SIG-M5 treated with dmso at 0.1 percent for 504 hours (cell line): ENCODE results near the gene NSL1.
A peak's percentile ranks its signal among the peaks of the same experiment; 100 is the strongest.
"Not testable (repeated sequence)": the region's sequence is repeated elsewhere in the genome, so short reads cannot be mapped to it uniquely, and the experiment has no call there.

Experiments used
- DNase-seq: peaks from one replicate; lab custom pipeline; 2025; ENCODE audit not compliant: unreplicated experiment; lab: John Stamatoyannopoulos, UW

NSL1 gene

DNA sequence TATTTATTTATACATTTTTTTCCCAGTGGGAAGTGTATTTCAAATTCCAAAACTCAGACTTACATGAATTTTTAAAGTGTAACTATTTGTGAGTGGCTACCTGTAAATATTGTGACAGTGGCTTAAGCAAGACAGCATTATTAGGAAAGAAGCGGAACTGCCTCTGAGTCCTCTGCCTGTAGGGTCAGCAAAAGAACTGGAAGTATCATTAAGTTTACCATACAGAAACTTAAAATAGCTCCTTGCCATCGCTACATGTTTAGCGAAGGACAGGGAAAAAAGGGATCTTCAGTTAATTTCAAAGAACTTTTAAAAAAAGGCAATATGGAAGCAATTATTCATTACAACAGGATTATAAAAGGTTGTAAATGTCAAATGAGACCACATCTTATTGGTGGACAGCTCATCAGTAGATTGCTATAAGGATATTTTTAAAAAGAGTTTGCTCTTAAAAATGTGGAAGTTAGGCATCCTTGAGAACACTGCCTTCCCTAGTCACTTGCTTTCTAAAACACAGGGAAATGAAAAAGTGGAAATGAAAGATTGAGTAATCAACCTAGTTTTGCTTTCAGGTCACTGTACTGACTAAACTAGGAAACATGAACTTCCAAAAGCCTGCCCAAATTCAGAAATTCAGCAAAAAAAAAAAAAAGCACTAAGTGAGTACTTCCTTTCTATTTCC is 39.2 kb downstream of the NSL1 start:
- peak; percentile 92 for DNase-seq

GRCh38 chr1:212749821-212750535 is 41.6 kb downstream of the NSL1 start:
- peak; percentile 49 for DNase-seq

- no peak for DNase-seq
Observed at GRCh38 chr1:212746546-212746945, 45.0 kb downstream of the NSL1 start.

- DNase-seq: no peak
Observed at GRCh38 chr1:212745303-212745702, 46.3 kb downstream of the NSL1 start.

- no peak for DNase-seq
Observed at GRCh38 chr1:212743901-212744475, 47.6 kb downstream of the NSL1 start.

GRCh38 chr1:212738330-212738729 is 53.2 kb downstream of the NSL1 start:
- DNase-seq: no peak

- no peak for DNase-seq
Observed at GRCh38 chr1:212737559-212737958, 54.0 kb downstream of the NSL1 start.

- DNase-seq: no peak
Observed at GRCh38 chr1:212733109-212733508, 58.5 kb downstream of the NSL1 start.

DNA sequence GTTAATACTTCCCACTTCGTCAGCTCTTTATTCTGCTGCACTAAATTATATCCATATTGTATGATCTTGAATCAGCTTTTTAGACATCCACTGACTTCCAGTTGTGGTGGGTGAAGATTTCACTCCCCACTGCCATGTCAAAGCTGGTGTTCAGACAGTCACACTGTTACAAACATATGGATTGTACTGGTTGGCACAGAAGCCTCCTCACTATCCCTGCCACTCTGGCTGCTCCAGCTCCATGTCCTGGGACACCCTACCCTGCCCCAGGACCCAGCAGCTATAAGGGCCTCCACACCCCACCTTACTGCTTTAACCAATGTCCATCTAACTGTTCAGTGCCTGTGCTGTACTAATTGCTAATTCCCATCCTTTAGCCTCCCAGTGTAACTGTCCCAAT is 59.9 kb downstream of the NSL1 start:
- no peak for DNase-seq

- no peak for DNase-seq
Observed at GRCh38 chr1:212728606-212729005, 63.0 kb downstream of the NSL1 start.

DNA sequence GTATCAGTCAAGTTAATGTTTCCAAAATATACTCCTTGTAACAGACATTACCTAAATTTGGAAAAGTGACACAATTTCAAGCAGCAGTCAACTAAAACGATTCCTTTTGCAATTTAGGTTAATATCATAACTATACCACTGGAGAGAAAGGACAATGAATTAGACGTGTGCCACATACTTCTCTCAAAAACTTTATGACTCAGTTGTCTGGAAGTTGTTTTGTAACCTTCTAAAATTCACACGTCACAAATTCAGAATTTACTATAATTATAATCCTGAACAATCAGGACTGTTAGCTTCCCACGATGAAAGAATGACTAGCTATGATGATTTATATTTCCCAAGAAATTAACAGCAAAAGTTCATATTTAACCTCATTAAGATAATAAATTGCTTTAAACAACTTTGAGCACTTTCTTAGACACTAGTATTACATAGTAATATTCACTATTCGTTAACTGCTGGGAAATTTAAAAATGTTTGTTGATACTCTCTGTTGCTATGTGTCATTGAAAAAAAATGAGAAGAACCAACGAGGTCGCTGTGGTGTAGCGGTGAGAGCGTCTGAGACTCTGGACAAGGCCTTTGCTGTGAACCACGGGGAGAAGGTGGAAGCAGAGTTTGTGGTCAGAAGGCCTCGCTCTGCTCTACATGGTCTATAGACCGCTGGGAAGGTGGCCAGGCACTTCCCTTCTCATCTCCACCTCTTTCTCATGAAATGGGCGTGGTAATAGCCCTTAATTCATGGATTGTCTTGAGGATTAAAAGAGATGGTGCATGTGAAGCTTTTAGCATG is 64.0 kb downstream of the NSL1 start:
- DNase-seq: no peak

- DNase-seq: not testable (repeated sequence)
Observed at GRCh38 chr1:212724679-212725078, 66.9 kb downstream of the NSL1 start.

GRCh38 chr1:212722270-212722957 is 69.2 kb downstream of the NSL1 start:
- DNase-seq: no peak

GRCh38 chr1:212721388-212722247 is 70.0 kb downstream of the NSL1 start:
- DNase-seq: peak; percentile 40

- DNase-seq: no peak
Observed at GRCh38 chr1:212719633-212720032, 71.9 kb downstream of the NSL1 start.

DNA sequence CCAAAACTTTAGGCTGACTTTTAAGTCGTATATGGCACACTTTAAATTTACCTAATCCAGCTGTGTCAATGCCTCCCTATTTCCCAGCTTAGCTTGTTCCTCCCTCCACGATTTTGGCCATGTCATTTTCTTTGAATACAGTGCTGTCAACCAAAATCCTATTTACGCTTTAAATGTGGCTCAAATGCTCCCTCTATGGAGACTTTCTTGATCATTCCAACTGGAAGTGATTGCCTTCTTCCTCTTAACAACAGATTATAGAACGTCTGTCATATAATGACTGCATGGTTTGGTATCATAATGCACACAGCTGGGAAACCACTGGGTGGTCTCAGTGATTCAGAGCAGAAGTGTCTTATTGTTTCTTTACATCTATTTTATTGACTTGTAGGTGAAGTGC is 73.1 kb downstream of the NSL1 start:
- no peak for DNase-seq

- no peak for DNase-seq
Observed at GRCh38 chr1:212716161-212716560, 75.4 kb downstream of the NSL1 start.

DNA sequence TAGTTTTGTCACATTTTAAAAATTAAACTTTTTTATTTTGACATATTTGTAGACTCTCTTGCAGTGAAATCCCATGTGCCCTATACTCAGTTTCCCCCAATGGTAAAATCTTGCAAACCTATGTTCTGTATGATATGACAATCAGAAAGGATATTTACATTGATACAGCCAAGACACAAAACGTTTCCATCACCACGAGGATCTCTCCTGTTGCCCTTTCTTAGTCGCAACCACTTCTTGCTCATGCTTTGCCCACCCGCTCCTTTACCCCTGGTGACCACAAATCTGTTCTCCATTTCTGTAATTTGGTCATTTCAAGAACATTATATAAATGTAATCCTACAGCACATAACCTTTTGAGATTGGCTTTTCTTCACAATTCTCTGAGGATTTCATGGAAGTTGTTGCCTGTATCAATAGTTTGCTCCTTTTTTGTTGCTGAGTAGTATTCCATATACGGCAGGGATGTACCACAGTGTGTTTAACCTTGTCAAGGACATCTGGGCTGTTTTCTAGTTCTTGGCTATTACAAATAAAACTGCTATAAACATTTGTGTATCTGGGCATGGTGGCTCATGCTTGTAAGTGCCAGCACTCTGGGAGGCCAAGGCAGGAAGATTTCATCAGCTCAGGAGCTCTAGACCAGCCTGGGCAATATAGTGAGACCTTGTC is 78.0 kb downstream of the NSL1 start:
- no peak for DNase-seq

DNA sequence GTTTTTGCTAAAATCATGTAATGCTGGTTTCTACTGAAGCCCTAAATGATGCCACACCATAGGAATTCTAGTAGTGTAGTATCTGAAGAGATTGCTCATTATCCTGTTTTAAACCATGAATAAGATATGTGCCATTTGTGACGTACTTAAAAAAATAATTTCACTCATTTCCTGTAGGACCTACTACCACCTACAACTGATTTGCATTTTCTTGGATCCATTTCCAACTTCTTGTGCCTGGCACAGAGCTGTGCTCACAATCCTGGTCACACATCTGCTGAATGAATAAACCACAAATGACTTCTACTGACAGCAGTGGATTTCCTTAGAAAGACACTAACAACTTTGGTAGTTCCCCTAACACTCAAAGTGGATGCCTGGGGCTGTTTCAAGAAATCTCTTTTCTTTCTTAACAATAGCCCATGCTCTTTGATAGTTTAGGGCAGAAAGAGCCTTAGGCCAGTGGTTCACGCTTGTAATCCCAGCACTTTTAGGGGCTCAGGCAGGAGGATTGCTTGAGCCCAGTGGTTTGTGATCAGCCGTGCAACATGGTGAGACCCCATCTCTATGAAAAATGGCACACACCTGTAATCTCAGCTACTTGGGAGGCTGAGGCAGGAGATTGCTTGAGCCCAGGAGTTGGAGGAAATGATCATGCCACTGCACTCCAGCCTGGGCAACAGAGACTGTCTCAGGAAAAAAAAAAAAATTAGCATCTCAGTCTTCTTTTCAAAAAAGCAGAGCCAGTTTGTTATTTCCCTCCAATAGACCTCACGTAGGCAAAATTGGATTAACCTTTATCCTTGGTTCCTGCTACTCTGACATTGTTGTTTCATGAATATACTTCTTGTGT is 78.9 kb downstream of the NSL1 start:
- DNase-seq: no peak
